GM06990 (cell line): ENCODE results near the gene HMGN1.
"Not testable (repeated sequence)": the region's sequence is repeated elsewhere in the genome, so short reads cannot be mapped to it uniquely, and the experiment has no call there.

Experiments
- DNase-seq: peaks from one replicate; pipeline ENCODE4 v3.0.0-alpha.2; 2011; ENCODE audit not compliant: insufficient read length; ENCODE audit errors: extremely low read depth
- H3K27me3 ChIP-seq: replicated peaks from 2 replicates; pipeline ENCODE4 v1.6.0; 2011; ENCODE audit warnings: low read length; ENCODE audit not compliant: control insufficient read depth, insufficient read depth
- H3K36me3 ChIP-seq: 2 replicates; pipeline ENCODE4 v1.5.1; 2011; ENCODE audit warnings: low read length; ENCODE audit not compliant: control insufficient read depth, insufficient read depth
- H3K4me3 ChIP-seq: replicated peaks from 2 replicates; pipeline ENCODE4 v1.5.1; 2011; ENCODE audit warnings: low read depth, mild to moderate bottlenecking, control low read depth, low read length
- CTCF ChIP-seq: IDR thresholded peaks from 2 replicates; pipeline ENCODE4 v1.5.1; 2011; ENCODE audit warnings: low read length, control low read depth, mild to moderate bottlenecking, inconsistent platforms; ENCODE audit not compliant: insufficient read depth, poor library complexity, severe bottlenecking

Gene HMGN1

GRCh38 chr21:39374046-39374445 lies 25.2 kb upstream of the HMGN1 start:
- no peak for TF ChIP-seq CTCF
- DNase-seq, result no peak
- no peaks in the 10 kb centered on the region for H3K36me3 ChIP-seq
- no peaks in the 10 kb centered on the region for H3K27me3 ChIP-seq
- H3K4me3 ChIP-seq, result no peak overlapping the region

- no peak for DNase-seq
- TF ChIP-seq CTCF, result peak; percentile 36
- H3K36me3 ChIP-seq, result no peaks in the 10 kb centered on the region
- H3K27me3 ChIP-seq, result no peaks in the 10 kb centered on the region
- no peak overlapping the region for H3K4me3 ChIP-seq
These were observed 24.7 kb upstream of the HMGN1 start for GRCh38 chr21:39373634-39374033.

- H3K36me3 ChIP-seq, DNase-seq, H3K27me3 ChIP-seq, H3K4me3 ChIP-seq: not testable (repeated sequence)
These were observed 21.0 kb upstream of the HMGN1 start for GRCh38 chr21:39369896-39370288.

- DNase-seq, result no peak
- no peaks in the 10 kb centered on the region for H3K36me3 ChIP-seq
- TF ChIP-seq CTCF, result no peak
- no peak overlapping the region for H3K4me3 ChIP-seq
- no peaks in the 10 kb centered on the region for H3K27me3 ChIP-seq
These were observed 18.9 kb upstream of the HMGN1 start for GRCh38 chr21:39367783-39368182.

- no peak overlapping the region for H3K4me3 ChIP-seq
- TF ChIP-seq CTCF, result no peak
- no peaks in the 10 kb centered on the region for H3K27me3 ChIP-seq
- H3K36me3 ChIP-seq, result no peaks in the 10 kb centered on the region
- DNase-seq, result no peak
These were observed 17.7 kb upstream of the HMGN1 start for GRCh38 chr21:39366563-39366962.

GRCh38 chr21:39364949-39365348 lies 16.1 kb upstream of the HMGN1 start:
- no peaks in the 10 kb centered on the region for H3K36me3 ChIP-seq
- no peaks in the 10 kb centered on the region for H3K27me3 ChIP-seq
- H3K4me3 ChIP-seq, result no peak overlapping the region
- TF ChIP-seq CTCF, result no peak
- DNase-seq, result no peak
